Measurements from ENCODE around the gene BTBD9. TPM values are rescaled to one million over a fixed set of nuclear protein-coding genes. Genes with fewer than 3 reads are reported as not detected.

BTBD9 gene
- total and polyA plus RNA-seq, 10 donors, result 1.2 to 43.1 (median 27.8) TPM

DNA sequence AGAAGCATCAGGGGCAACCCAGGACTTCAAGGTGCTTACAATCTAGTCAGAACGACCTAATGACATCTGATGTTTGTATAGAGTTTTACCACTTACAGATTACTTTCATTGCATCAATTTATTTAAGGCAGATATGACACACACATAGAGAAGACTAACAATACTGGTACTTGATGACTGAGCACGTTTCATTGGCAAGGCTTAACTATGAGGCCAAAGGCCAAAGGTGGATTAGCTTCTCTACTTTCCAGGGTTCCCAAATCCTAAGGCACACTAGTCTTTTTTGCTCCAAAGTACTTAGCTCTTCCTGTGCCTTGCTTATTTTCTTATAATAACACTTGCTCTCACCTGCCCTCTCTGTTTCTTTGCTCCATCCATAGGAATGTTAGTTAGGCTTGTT lies 414.0 kb downstream of the BTBD9 start:
- intact Hi-C loops (cut with DNase I; ENCODE audit: low total_unique reads), result no loop called here

DNA sequence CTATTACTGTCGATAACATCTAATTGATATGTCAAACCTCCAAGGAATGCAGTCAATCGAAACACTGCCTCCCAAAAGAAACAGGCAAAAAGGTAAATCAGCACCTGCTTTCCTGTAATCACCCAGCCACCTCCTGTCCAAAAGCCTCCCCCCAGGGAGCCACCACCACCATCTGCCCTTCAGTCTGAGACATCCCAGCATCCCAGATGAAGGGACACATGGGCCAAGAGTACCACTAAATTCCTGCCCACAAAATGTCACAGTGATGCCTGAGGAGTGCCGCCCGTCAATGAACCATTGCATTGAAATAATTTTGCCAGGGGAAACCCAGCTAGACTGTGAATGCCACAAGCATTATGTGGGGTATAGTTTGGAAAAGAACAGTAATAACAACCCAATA lies 418.5 kb downstream of the BTBD9 start:
- 91 to 100% (median 96%) methylated on average over 4 of the region's 4 CpGs for WGBS, 5 donors
- peaks cover 0 to 4% (median 0%) of the 10 kb centered on the region in 6 donors for H3K36me3 ChIP-seq
- H3K27ac ChIP-seq, result no peak overlapping the region
- no peaks in the 10 kb centered on the region for H3K9me3 ChIP-seq
- no peaks in the 10 kb centered on the region for H3K4me1 ChIP-seq
- no peaks in the 10 kb centered on the region for H3K27me3 ChIP-seq (replicated peaks in 1 of 7)
- no peak overlapping the region for H3K4me3 ChIP-seq
- DNase-seq, result no peak
- TF ChIP-seq, protein P1, sequence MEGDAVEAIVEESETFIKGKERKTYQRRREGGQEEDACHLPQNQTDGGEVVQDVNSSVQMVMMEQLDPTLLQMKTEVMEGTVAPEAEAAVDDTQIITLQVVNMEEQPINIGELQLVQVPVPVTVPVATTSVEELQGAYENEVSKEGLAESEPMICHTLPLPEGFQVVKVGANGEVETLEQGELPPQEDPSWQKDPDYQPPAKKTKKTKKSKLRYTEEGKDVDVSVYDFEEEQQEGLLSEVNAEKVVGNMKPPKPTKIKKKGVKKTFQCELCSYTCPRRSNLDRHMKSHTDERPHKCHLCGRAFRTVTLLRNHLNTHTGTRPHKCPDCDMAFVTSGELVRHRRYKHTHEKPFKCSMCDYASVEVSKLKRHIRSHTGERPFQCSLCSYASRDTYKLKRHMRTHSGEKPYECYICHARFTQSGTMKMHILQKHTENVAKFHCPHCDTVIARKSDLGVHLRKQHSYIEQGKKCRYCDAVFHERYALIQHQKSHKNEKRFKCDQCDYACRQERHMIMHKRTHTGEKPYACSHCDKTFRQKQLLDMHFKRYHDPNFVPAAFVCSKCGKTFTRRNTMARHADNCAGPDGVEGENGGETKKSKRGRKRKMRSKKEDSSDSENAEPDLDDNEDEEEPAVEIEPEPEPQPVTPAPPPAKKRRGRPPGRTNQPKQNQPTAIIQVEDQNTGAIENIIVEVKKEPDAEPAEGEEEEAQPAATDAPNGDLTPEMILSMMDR (IDR thresholded peaks at IDR 0.05 in 8 of 11, conservative IDR thresholded peaks at IDR 0.05 in 3 of 11), result no peak
- TF ChIP-seq POLR2A (IDR thresholded peaks at IDR 0.05) (no peak), POLR2AphosphoS5 (IDR thresholded peaks at IDR 0.05) (no peak)
- intact Hi-C loops (cut with DNase I; ENCODE audit: low total_unique reads), result no loop called here

More for the DNA sequence above, 414.0 kb downstream of the BTBD9 start:
- Histone ChIP-seq H3K4me3 (no peak overlapping the region), H3K9me3 (no peaks in the 10 kb centered on the region), H3K4me1 (no peaks in the 10 kb centered on the region), H3K27ac (no peak overlapping the region), H3K36me3 (peaks cover 0 to 8% (median 0%) of the 10 kb centered on the region in 6 donors), H3K27me3 (replicated peaks in 1 of 7) (no peaks in the 10 kb centered on the region)
- no peak for DNase-seq
- 31 to 71% (median 41%) methylated on average over 2 of the region's 2 CpGs for WGBS, 5 donors
- TF ChIP-seq POLR2AphosphoS5 (IDR thresholded peaks at IDR 0.05), result no peak
- TF ChIP-seq, protein P1 (IDR thresholded peaks at IDR 0.05 in 8 of 11, conservative IDR thresholded peaks at IDR 0.05 in 3 of 11), result no peak
- TF ChIP-seq POLR2A (IDR thresholded peaks at IDR 0.05), result no peak

DNA sequence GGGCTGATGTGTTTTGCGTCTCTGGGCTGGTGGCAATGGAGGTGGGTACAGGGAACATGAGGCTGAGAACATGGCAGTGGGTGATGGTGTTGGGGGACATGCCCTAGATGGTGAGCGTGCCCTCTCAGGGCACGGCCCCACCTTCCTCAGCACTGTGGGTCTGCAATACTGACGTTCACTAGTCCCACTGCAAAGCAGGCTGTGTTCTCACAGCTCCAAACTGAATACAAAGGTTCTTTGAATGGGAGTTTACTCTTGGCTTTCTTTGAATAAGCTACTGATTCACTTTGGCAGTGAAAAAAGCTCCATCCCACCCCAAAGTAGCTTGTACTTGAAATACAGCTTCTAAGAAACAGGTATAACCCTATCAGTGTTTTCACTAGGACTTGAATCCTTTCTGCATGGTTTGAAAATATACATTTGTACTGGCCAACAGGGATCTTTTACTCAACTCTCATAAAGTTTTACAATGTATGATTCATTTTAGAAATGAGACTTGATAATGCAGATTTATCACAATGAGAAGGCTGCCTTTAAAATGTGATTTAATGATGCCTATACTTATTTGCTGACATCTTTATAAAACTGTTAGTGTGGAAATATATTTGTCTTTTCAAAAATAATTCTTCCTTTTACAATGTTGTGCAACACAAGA lies 419.5 kb downstream of the BTBD9 start:
- WGBS, 5 donors, result 92 to 98% (median 95%) methylated on average over 4 of the region's 4 CpGs
- no peak for DNase-seq

DNA sequence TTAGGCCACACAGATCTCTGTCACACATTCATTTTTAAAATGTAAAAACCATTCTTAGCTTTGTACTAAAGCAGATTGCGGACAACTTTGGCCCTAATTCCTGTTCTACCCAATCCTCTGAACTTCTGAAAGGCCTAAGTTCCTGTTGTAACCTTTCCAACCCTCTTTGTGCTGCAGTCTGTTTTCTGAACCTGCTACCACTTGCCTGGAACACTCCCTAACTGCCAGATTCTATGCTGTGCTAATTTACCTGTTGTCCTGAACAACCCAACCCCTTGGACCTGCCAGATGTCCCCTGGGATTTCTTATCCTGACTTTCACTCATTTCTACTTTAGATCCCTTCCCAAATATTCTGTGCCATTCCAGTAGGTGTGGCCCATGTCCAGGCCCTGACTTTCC lies 421.5 kb downstream of the BTBD9 start:
- intact Hi-C loops (cut with DNase I; ENCODE audit: low total_unique reads), result no loop called here
- TF ChIP-seq POLR2AphosphoS5 (IDR thresholded peaks at IDR 0.05), result no peak
- TF ChIP-seq, protein P1 (IDR thresholded peaks at IDR 0.05 in 8 of 11, conservative IDR thresholded peaks at IDR 0.05 in 3 of 11), result no peak
- H3K9me3 ChIP-seq, result no peaks in the 10 kb centered on the region
- no peaks in the 10 kb centered on the region for H3K36me3 ChIP-seq
- no peak overlapping the region for H3K4me3 ChIP-seq
- H3K4me1 ChIP-seq, result peaks cover 0 to 5% (median 4%) of the 10 kb centered on the region in 6 donors
- no peak for DNase-seq
- 93 to 100% (median 99%) methylated on average over 1 of the region's 1 CpG for WGBS, 5 donors
- no peaks in the 10 kb centered on the region for H3K27me3 ChIP-seq (replicated peaks in 1 of 7)
- no peak overlapping the region for H3K27ac ChIP-seq

More for the DNA sequence above, 419.5 kb downstream of the BTBD9 start:
- peaks cover 0 to 3% (median 0%) of the 10 kb centered on the region in 6 donors for H3K36me3 ChIP-seq
- intact Hi-C loops (cut with DNase I; ENCODE audit: low total_unique reads), result no loop called here
- TF ChIP-seq POLR2A (IDR thresholded peaks at IDR 0.05), result no peak
- TF ChIP-seq POLR2AphosphoS5 (IDR thresholded peaks at IDR 0.05), result no peak
- TF ChIP-seq, protein P1 (IDR thresholded peaks at IDR 0.05 in 8 of 11, conservative IDR thresholded peaks at IDR 0.05 in 3 of 11), result no peak
- no peaks in the 10 kb centered on the region for H3K27me3 ChIP-seq (replicated peaks in 1 of 7)
- no peak overlapping the region for H3K4me3 ChIP-seq
- H3K4me1 ChIP-seq, result no peaks in the 10 kb centered on the region
- H3K9me3 ChIP-seq, result no peaks in the 10 kb centered on the region
- no peak overlapping the region for H3K27ac ChIP-seq
